K562 (cell line): ENCODE data around the gene TCF12.

Experiments
- ETV6 ChIP-seq, 3 experiments: fragments of 150-350 bp in 1 of 3; sonication (generic) in 1 of 3; formaldehyde crosslinking in 1 of 3; IDR thresholded peaks; 2 replicates each; pipeline versions ENCODE4 v1.6.1 to v1.8.0; 2014 to 2022; ENCODE audit warnings: borderline replicate concordance in 2 of 3, low read depth in 2 of 3, antibody characterized with exemption in 1 of 3, low read length in 1 of 3, mild to moderate bottlenecking in 1 of 3, missing genetic modification reagents in 1 of 3
- JUND ChIP-seq, 2 experiments: IDR thresholded peaks; 2 replicates in 1 of 2; 3 replicates in 1 of 2; pipeline ENCODE4 v1.6.1; 2011; ENCODE audit warnings: borderline replicate concordance in 2 of 2, low read depth in 2 of 2, low read length in 2 of 2, improper control_type of control experiment in 1 of 2, missing biosample characterization in 1 of 2, missing genetic modification characterization in 1 of 2, missing genetic modification reagents in 1 of 2
- LARP7 ChIP-seq: fragments of 450-650 bp; IDR thresholded peaks from 2 replicates; pipeline ENCODE4 v1.6.1; 2016
- SMAD1 ChIP-seq: fragments of 150-350 bp; IDR thresholded peaks from 2 replicates; pipeline ENCODE4 v1.6.1; 2014; ENCODE audit warnings: low read length, low read depth; ENCODE audit not compliant: partially characterized antibody
- YY1 ChIP-seq, 3 experiments: IDR thresholded peaks; 2 replicates each; pipeline ENCODE4 v1.6.1; 2011; ENCODE audit warnings: low read length in 2 of 3, mild to moderate bottlenecking in 2 of 3, moderate library complexity in 2 of 3, borderline replicate concordance in 1 of 3, control low read depth in 1 of 3, low read depth in 1 of 3; ENCODE audit not compliant: insufficient read depth in 3 of 3, insufficient replicate concordance in 2 of 3, control insufficient read depth in 1 of 3, insufficient read length in 1 of 3; ENCODE audit errors: extremely low read depth in 1 of 3
- ZNF699 ChIP-seq: fragments of 250-450 bp; sonication (Bioruptor Pico); IDR thresholded peaks from 2 replicates; pipeline ENCODE4 v1.8.0; 2021; ENCODE audit warnings: mild to moderate bottlenecking, moderate library complexity; ENCODE audit not compliant: insufficient replicate concordance

DNA sequence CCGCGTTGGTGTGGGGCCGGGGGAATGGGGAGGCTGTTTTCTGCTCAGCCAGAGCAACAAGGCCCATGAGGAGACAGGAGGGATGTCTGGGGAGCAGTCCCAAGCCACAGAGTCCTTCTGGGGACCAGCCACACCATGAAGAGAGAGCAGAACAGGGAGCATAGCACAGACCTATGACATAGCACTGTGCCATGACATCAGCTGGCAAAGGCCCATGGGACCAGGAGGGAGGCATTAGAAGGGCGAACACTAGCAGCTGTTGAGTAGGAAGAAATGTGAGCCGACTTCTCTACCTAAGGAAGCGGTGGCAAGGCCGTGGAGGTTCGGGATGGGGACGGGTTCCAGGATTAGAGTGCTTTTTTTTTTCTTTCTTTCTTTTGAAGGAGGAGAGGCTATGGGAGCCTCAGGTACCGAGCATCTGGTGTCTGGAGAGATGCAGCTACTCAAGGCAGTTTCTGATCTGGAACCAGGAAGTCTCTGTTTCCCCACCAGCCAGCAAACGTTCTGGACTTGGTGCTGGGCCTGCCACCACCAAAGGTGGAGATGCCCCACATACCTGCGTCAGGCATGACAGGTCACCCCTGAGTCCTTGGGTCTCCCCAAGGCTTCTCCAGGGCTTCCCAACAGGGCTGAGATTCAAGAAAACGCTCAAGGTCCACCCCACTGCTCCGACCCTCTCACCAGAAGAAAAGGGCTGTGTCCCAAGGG lies 380.6 kb downstream of the TCF12 start:
- TF ChIP-seq ZNF699 (no peak), SMAD1 (no peak), YY1 (IDR thresholded peaks at IDR 0.05; ENCODE audit: borderline replicate concordance in 1 of 3, control insufficient read depth in 1 of 3, extremely low read depth in 1 of 3, insufficient read depth in 3 of 3, insufficient read length in 1 of 3, insufficient replicate concordance in 2 of 3, low read depth in 1 of 3, low read length in 2 of 3) (no peak), LARP7 (no peak), ETV6 (IDR thresholded peaks at IDR 0.05; ENCODE audit: borderline replicate concordance in 1 of 2, low read depth in 2 of 2, low read length in 1 of 2) (no peak), ETV6 (CRISPR knock-in tag; IDR thresholded peaks at IDR 0.05; ENCODE audit: borderline replicate concordance) (no peak), JUND (IDR thresholded peaks at IDR 0.05; ENCODE audit: borderline replicate concordance, low read depth, low read length) (no peak), JUND (tag; IDR thresholded peaks at IDR 0.05; ENCODE audit: borderline replicate concordance, low read depth, low read length) (no peak)
